ENCODE results near the gene RAB39A. TPM values are rescaled to one million over a fixed set of nuclear protein-coding genes. Genes with fewer than 3 reads are reported as not detected.

The RAB39A gene
- total RNA-seq (2014; rRNA removed; shearing (Covaris generic)), result 1.1 and 2.3 TPM in 2 replicates

GRCh38 chr11:107928046-107928766, at the start of gene RAB39A:
Gene RAB39A, plus strand, starts transcription at chr11:107928448. Its CDS starts 121 bp downstream, at chr11:107928569.

DNA sequence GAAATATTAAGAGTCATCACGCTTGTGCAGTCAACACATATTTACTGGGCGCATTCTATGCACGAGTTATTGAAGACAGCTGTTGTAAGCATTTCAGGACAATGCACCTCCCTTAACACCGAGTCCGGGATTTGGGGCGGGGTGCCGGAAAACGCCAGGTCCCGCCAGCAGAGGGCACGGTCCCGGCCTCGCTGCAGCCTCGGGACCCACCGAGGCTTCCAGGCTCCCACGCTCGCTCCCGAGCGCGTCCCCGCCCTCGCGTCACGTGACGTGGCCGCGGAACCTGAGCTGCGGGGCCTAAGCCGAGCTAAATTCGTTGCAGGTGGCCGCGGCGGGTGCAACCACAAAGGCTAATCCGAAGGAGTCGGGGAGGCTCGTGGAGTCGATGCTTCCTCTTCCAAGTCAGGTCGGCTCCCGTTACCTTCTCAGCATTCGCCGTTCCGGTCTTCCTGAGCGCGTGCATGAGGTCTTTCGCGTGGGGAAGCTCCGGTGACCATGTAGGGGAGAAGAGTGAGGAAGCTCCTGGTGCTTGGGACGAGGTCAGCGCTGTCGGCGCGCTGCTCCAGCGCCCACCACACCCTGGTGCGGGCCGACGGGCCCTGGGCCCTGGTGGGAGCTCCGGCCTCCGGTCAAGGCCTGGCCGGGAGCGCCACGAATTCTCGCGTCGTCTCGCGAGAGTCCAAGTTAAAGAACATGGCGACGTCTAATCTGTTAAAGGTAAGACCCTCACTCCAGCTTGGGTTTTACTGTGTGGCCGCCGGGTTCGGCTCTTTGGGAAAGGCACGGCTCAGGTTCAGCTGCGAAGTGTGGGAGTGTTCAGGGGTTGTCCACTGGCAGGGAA, 80.6 kb downstream of the RAB39A start, which contains the start of gene CUL5:
Gene CUL5 (plus strand): TSS at position 243 of the 841 bp plus-strand sequence. CDS start 451 bp downstream, at position 694.

Other genes starting within 250 kb of the RAB39A start
- not detected in 2 replicates for gene SLN, start 216.4 kb upstream of the RAB39A start, total RNA-seq (2014; rRNA removed; shearing (Covaris generic))
- 30.0 and 31.0 TPM in 2 replicates for gene SLC35F2, start 69.7 kb upstream of the RAB39A start, total RNA-seq (2014; rRNA removed; shearing (Covaris generic))
- gene CUL5, start 80.5 kb downstream of the RAB39A start, total RNA-seq (2014; rRNA removed; shearing (Covaris generic)), result 28.7 and 31.3 TPM in 2 replicates
- gene ACAT1, start 193.1 kb downstream of the RAB39A start, total RNA-seq (2014; rRNA removed; shearing (Covaris generic)), result 99.5 and 129 TPM in 2 replicates